Adipocyte (in vitro differentiated cells): Measurements from ENCODE around the gene SERHL2.
A peak's percentile ranks its signal among the peaks of the same experiment; 100 is the strongest.
"Not testable (repeated sequence)": the region's sequence is repeated elsewhere in the genome, so short reads cannot be mapped to it uniquely, and the experiment has no call there.

ENCODE experiments used
- DNase-seq: peaks from one replicate; pipeline ENCODE4 v3.0.0-alpha.2; 2015; ENCODE audit warnings: low read depth
- H3K27me3 ChIP-seq: replicated peaks from 2 replicates; pipeline ENCODE4 v1.7.0; 2013; ENCODE audit warnings: mild to moderate bottlenecking, low read length, moderate library complexity; ENCODE audit not compliant: control insufficient read depth, insufficient read depth
- H3K36me3 ChIP-seq: 2 replicates; pipeline ENCODE4 v1.7.0; 2013; ENCODE audit warnings: low read length, mild to moderate bottlenecking, moderate library complexity; ENCODE audit not compliant: control insufficient read depth, insufficient read depth, severe bottlenecking
- H3K4me1 ChIP-seq: 2 replicates; pipeline ENCODE4 v1.7.0; 2013; ENCODE audit warnings: mild to moderate bottlenecking, low read length, moderate library complexity; ENCODE audit not compliant: control insufficient read depth, insufficient read depth
- H3K4me3 ChIP-seq: 2 replicates; pipeline ENCODE4 v1.7.0; 2013; ENCODE audit warnings: mild to moderate bottlenecking, low read length, moderate library complexity
- H3K9ac ChIP-seq: 2 replicates; pipeline ENCODE4 v1.7.0; 2013; ENCODE audit warnings: mild to moderate bottlenecking, low read length, moderate library complexity
- H3K9me3 ChIP-seq: 2 replicates; pipeline ENCODE4 v1.7.0; 2013; ENCODE audit warnings: mild to moderate bottlenecking, low read length, moderate library complexity; ENCODE audit not compliant: control insufficient read depth

The SERHL2 gene

DNA sequence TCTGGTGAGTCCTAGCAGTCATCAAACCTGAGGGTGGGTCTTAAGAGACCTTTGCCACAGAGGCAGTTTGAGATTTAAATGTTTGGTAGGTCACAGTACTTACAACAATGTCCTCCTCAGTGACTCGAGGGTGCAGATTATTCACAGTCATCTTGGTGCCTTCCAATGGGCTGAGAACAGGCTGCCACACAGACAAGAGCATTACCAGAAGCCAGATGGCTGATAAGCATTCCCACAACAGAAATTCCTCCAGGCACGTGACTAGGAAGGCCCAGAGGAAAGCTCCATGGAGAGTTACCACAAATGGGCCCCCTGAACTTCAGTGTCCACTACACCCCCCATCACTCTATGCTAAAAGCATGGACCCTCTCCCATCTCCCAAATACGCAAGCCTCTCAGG, 41.7 kb downstream of the SERHL2 start:
- no peak for DNase-seq
- H3K9ac ChIP-seq: no peak overlapping the region
- peaks cover 87% of the 10 kb centered on the region for H3K36me3 ChIP-seq
- H3K9me3 ChIP-seq: no peaks in the 10 kb centered on the region
- H3K27me3 ChIP-seq: no peaks in the 10 kb centered on the region
- H3K4me1 ChIP-seq: peaks cover 17% of the 10 kb centered on the region
- H3K4me3 ChIP-seq: no peak overlapping the region

GRCh38 chr22:42596336-42596735, 42.6 kb downstream of the SERHL2 start:
- H3K9me3 ChIP-seq: no peaks in the 10 kb centered on the region
- H3K4me3 ChIP-seq: no peak overlapping the region
- peaks cover 17% of the 10 kb centered on the region for H3K4me1 ChIP-seq
- H3K9ac ChIP-seq: no peak overlapping the region
- H3K36me3 ChIP-seq: peaks cover 87% of the 10 kb centered on the region
- H3K27me3 ChIP-seq: no peaks in the 10 kb centered on the region
- no peak for DNase-seq

GRCh38 chr22:42596863-42597530, 43.2 kb downstream of the SERHL2 start:
- no peak for DNase-seq
- Histone ChIP-seq H3K27me3 (no peaks in the 10 kb centered on the region), H3K4me1 (peaks cover 17% of the 10 kb centered on the region), H3K36me3 (peaks cover 84% of the 10 kb centered on the region), H3K9ac (no peak overlapping the region), H3K9me3 (no peaks in the 10 kb centered on the region), H3K4me3 (no peak overlapping the region)

DNA sequence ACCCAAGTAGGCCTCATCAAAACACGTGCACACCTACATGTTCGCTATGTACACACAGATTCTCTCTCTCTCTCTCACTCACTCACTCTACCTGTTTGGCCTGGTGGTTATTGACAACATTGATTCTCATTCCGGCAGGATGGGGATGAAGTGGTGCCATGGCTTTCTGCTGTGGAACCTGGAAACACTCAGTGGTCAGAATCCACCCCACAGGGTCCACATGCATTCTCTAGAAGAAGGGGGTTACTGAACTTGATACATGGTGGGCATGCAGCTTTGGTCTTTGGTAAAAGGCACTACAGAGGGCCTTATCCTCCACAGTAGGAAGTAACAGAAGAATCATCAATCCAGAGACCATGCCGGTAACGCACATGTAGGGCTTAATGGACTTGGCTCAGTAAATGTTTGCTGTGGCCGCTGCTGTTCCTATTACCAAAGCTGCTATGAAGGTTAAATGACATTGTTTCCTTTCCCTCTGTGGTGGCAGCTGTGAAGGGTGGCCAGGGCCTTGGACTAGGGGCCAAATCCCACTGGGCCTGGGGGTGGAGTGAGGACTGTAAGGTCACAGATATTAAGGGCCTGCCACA, 48.2 kb downstream of the SERHL2 start:
- no peaks in the 10 kb centered on the region for H3K27me3 ChIP-seq
- no peak for DNase-seq
- peaks cover 58% of the 10 kb centered on the region for H3K36me3 ChIP-seq
- H3K4me1 ChIP-seq: peaks cover 9% of the 10 kb centered on the region
- H3K9me3 ChIP-seq: no peaks in the 10 kb centered on the region
- no peak overlapping the region for H3K4me3 ChIP-seq
- no peak overlapping the region for H3K9ac ChIP-seq

DNA sequence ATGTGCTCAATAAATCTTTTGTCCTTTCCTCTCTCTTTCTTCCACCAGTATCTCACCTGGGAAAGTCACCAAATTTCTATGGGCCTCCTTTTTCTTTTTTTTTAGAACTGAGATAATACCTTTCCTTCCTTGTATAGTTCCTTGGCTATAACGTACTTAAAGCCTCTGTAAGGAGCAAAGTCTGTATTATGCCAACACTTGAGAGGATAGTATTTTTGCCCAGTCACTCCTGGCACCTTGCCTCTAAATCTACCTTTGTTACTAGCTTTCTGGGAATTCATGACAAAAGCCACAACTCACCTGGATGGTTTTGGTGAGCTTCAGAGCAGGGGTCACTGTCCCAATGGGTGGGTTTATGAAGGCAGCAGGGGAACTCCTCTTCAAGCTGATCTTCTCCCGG, 48.7 kb downstream of the SERHL2 start:
- H3K9ac ChIP-seq: no peak overlapping the region
- H3K4me3 ChIP-seq: no peak overlapping the region
- H3K36me3 ChIP-seq: peaks cover 53% of the 10 kb centered on the region
- no peaks in the 10 kb centered on the region for H3K9me3 ChIP-seq
- no peaks in the 10 kb centered on the region for H3K27me3 ChIP-seq
- peaks cover 9% of the 10 kb centered on the region for H3K4me1 ChIP-seq
- DNase-seq: no peak

DNA sequence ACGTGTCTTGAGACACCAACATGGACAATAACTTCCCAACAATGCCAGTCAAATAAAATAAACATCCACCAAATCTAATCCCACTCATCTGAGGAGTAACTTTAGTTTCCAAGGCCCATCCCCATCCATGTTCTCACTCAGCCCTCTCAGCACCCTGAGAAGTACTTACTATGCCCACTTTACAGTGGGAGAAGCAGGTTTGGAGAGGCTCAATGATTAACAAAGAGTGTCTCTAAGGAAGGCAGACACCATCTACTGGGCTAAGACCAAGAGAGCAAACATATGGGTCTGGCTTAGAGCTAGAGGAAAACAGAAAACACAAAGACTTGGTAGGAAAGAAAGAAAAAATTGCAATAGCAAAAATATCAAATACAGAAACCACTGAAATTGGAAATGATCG, 49.7 kb downstream of the SERHL2 start:
- no peaks in the 10 kb centered on the region for H3K9me3 ChIP-seq
- no peak overlapping the region for H3K9ac ChIP-seq
- peaks cover 11% of the 10 kb centered on the region for H3K4me1 ChIP-seq
- no peak overlapping the region for H3K4me3 ChIP-seq
- H3K36me3 ChIP-seq: peaks cover 51% of the 10 kb centered on the region
- no peaks in the 10 kb centered on the region for H3K27me3 ChIP-seq
- DNase-seq: no peak

DNA sequence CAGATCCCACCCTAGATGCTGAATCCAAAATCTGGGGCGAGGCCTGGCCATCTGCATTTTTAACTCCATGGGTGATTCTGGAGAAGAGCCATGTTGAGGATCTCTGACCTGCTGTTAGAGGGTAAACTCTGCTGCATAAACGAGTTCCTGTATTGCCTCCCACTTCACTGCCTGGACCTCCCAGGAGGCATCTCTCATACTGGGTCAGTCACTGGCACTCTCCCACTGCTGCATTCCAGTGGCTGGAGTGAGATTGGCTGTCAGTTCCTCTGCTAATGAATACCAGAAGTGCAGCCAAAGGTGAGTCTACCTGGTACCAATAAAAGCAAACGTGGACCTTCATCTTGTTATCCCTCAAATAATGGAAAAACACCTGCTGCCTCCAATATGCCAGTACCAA, 50.6 kb downstream of the SERHL2 start:
- H3K4me1 ChIP-seq: peaks cover 21% of the 10 kb centered on the region
- no peak overlapping the region for H3K4me3 ChIP-seq
- H3K27me3 ChIP-seq: no peaks in the 10 kb centered on the region
- no peak overlapping the region for H3K9ac ChIP-seq
- peaks cover 41% of the 10 kb centered on the region for H3K36me3 ChIP-seq
- no peak for DNase-seq
- no peaks in the 10 kb centered on the region for H3K9me3 ChIP-seq

- not testable (repeated sequence) for H3K9me3 ChIP-seq, DNase-seq, H3K4me3 ChIP-seq, H3K27me3 ChIP-seq, H3K9ac ChIP-seq
- Histone ChIP-seq H3K4me1 (peaks cover 44% of the 10 kb centered on the region), H3K36me3 (peaks cover 14% of the 10 kb centered on the region)
Measured at GRCh38 chr22:42607641-42608040, 53.9 kb downstream of the SERHL2 start.

DNA sequence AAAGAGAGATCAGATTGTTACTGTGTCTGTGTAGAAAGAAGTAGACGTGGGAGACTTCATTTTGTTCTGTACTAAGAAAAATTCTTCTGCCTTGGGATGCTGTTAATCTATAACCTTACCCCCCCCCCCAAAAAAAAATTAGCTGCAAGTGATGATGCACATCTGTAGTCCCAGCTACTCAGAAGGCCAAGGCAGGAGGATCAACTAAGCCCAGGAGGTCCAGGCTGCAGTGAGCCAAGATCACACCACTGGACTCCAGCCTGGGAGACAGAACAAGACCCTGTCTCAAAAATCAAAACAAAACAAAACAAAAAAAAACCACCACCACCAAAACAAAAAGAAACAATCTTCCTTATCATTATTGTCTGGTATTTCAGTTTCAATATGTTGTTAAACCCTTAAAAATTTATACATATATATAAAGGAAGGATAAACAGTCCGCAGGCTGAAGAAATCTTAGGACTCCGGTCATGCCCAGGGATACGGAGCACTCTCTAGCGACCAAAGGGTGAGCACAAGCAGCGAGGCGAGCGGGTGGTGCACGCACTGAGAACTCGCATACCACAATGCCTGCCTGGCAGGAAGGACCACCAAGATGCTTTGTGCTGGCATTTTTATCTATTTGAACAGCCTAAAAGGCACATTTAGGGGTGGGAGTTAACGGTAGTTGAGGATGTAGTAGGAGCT, 54.5 kb downstream of the SERHL2 start:
- H3K36me3 ChIP-seq: peaks cover 7% of the 10 kb centered on the region
- H3K27me3 ChIP-seq: no peaks in the 10 kb centered on the region
- H3K4me1 ChIP-seq: peaks cover 50% of the 10 kb centered on the region
- no peaks in the 10 kb centered on the region for H3K9me3 ChIP-seq
- H3K4me3 ChIP-seq: peak overlapping the region; percentile 61
- H3K9ac ChIP-seq: peak overlapping the region; percentile 66
- DNase-seq: no peak

- Histone ChIP-seq H3K4me3 (peak overlapping the region; percentile 61), H3K9ac (peak overlapping the region; percentile 66), H3K36me3 (peaks cover 7% of the 10 kb centered on the region), H3K4me1 (peaks cover 54% of the 10 kb centered on the region), H3K27me3 (no peaks in the 10 kb centered on the region), H3K9me3 (no peaks in the 10 kb centered on the region)
- DNase-seq: peak; percentile 62
Measured at GRCh38 chr22:42608823-42609361, 55.1 kb downstream of the SERHL2 start.

GRCh38 chr22:42610186-42610585, 56.4 kb downstream of the SERHL2 start:
- H3K4me3 ChIP-seq: no peak overlapping the region
- H3K27me3 ChIP-seq: no peaks in the 10 kb centered on the region
- peaks cover 45% of the 10 kb centered on the region for H3K4me1 ChIP-seq
- no peak for DNase-seq
- peaks cover 3% of the 10 kb centered on the region for H3K36me3 ChIP-seq
- no peak overlapping the region for H3K9ac ChIP-seq
- no peaks in the 10 kb centered on the region for H3K9me3 ChIP-seq
